ENCODE results near the gene PLCD1.
A peak's percentile ranks its signal among the peaks of the same experiment; 100 is the strongest.
"Not testable (repeated sequence)": the region's sequence is repeated elsewhere in the genome, so short reads cannot be mapped to it uniquely, and the experiment has no call there.

PLCD1 gene

GRCh38 chr3:38029400-38030125 is at the start of gene PLCD1:
TSS of gene PLCD1 (minus strand) at chr3:38029642. CDS start at chr3:38029539, 103 bp downstream.
- DNase-seq (ENCODE audit: low read depth in 2 of 2): no peak

- DNase-seq (ENCODE audit: low read depth in 2 of 2): not testable (repeated sequence)
Measured at GRCh38 chr3:38077073-38077472, 47.6 kb upstream of the PLCD1 start.

- no peak for DNase-seq (ENCODE audit: low read depth in 2 of 2)
Measured at GRCh38 chr3:38070013-38070412, 40.6 kb upstream of the PLCD1 start.

- no peak for DNase-seq (ENCODE audit: low read depth in 2 of 2)
Measured at GRCh38 chr3:38067508-38068233, 38.2 kb upstream of the PLCD1 start.

- DNase-seq (ENCODE audit: low read depth in 2 of 2): not testable (repeated sequence)
Measured at GRCh38 chr3:38064453-38064852, 35.0 kb upstream of the PLCD1 start.

GRCh38 chr3:38062809-38063208 is 33.4 kb upstream of the PLCD1 start:
- no peak for DNase-seq (ENCODE audit: low read depth in 2 of 2)

GRCh38 chr3:38059591-38059990 is 30.1 kb upstream of the PLCD1 start:
- no peak for DNase-seq (ENCODE audit: low read depth in 2 of 2)

GRCh38 chr3:38059148-38059547 is 29.7 kb upstream of the PLCD1 start:
- no peak for DNase-seq (ENCODE audit: low read depth in 2 of 2)

- no peak for DNase-seq (ENCODE audit: low read depth in 2 of 2)
Measured at GRCh38 chr3:38054499-38055001, 25.1 kb upstream of the PLCD1 start.

- not testable (repeated sequence) for DNase-seq (ENCODE audit: low read depth in 2 of 2)
Measured at GRCh38 chr3:38053813-38054498, 24.5 kb upstream of the PLCD1 start.

- not testable (repeated sequence) for DNase-seq (ENCODE audit: low read depth in 2 of 2)
Measured at GRCh38 chr3:38053286-38053685, 23.8 kb upstream of the PLCD1 start.

- DNase-seq (ENCODE audit: low read depth in 2 of 2): no peak
Measured at GRCh38 chr3:38051131-38051530, 21.7 kb upstream of the PLCD1 start.

GRCh38 chr3:38049358-38050126 is 20.1 kb upstream of the PLCD1 start:
- DNase-seq (ENCODE audit: low read depth in 2 of 2): no peak

- no peak for DNase-seq (ENCODE audit: low read depth in 2 of 2)
Measured at GRCh38 chr3:38047896-38048295, 18.5 kb upstream of the PLCD1 start.

- no peak for DNase-seq (ENCODE audit: low read depth in 2 of 2)
Measured at GRCh38 chr3:38046821-38047220, 17.4 kb upstream of the PLCD1 start.

- DNase-seq (ENCODE audit: low read depth in 2 of 2): no peak
Measured at GRCh38 chr3:38046027-38046426, 16.6 kb upstream of the PLCD1 start.

- no peak for DNase-seq (ENCODE audit: low read depth in 2 of 2)
Measured at GRCh38 chr3:38043486-38043885, 14.0 kb upstream of the PLCD1 start.

- no peak for DNase-seq (ENCODE audit: low read depth in 2 of 2)
Measured at GRCh38 chr3:38040401-38040800, 11.0 kb upstream of the PLCD1 start.

GRCh38 chr3:38039899-38040261 is 10.4 kb upstream of the PLCD1 start:
- no peak for DNase-seq (ENCODE audit: low read depth in 2 of 2)

- DNase-seq (ENCODE audit: low read depth in 2 of 2): peak; percentile 53 to 58
Measured at GRCh38 chr3:38039101-38039898, 9.9 kb upstream of the PLCD1 start, which contains the start of gene DLEC1. TSS of gene DLEC1 (plus strand) at chr3:38039208. CDS start at chr3:38039226, 18 bp downstream.

GRCh38 chr3:38038447-38038911 is 9.0 kb upstream of the PLCD1 start:
- no peak for DNase-seq (ENCODE audit: low read depth in 2 of 2)

All from activated CD4-positive, alpha-beta T cell treated with anti-CD3 and anti-CD28 coated beads for 24 hours (primary cell).